ENCODE data around the gene FAM83G. TPM values are rescaled to one million over a fixed set of nuclear protein-coding genes. Genes with fewer than 3 reads are reported as not detected.

The FAM83G gene
- total RNA-seq, 1 experiment from 2014 or later = 24.3 TPM

- H3K4me1 Mint-ChIP-seq (ENCODE audit: low read depth, unreplicated experiment) = no peaks in the 10 kb centered on the region
- Histone ChIP-seq H3K4me1 (peaks cover 11% of the 10 kb centered on the region; the same call in 1 of the 2 replicates), H3K36me3 (ENCODE audit: control insufficient read depth, insufficient read depth, low read length) (peaks cover 1% of the 10 kb centered on the region), H3K4me3 (ENCODE audit: low read depth, low read length) (no peak overlapping the region), H3K27me3 (replicated peaks; ENCODE audit: control insufficient read depth, insufficient read depth, low read length) (no peaks in the 10 kb centered on the region), H3K9me3 (no peaks in the 10 kb centered on the region)
- no TSS peak for BruUV-seq (replicated peaks)
- no peak overlapping the region for H3K27ac Mint-ChIP-seq (ENCODE audit: unreplicated experiment)
- no peaks in the 10 kb centered on the region for H3K27me3 Mint-ChIP-seq (ENCODE audit: insufficient read depth, unreplicated experiment)
- CTCF ChIA-PET = no interaction called here
- no peak for DNase-seq
- POLR2A ChIA-PET = no interaction called here
- H3K36me3 Mint-ChIP-seq (ENCODE audit: insufficient read depth, unreplicated experiment) = peaks cover 44% of the 10 kb centered on the region
- no peak for TF ChIP-seq CTCF (IDR thresholded peaks at IDR 0.05; ENCODE audit: insufficient read depth in 1 of 2, low read depth in 1 of 2, low read length in 1 of 2, severe bottlenecking in 1 of 2, unreplicated experiment in 1 of 2)
- no peak overlapping the region for H3K4me3 Mint-ChIP-seq (ENCODE audit: unreplicated experiment)
- no peaks in the 10 kb centered on the region for H3K9me3 Mint-ChIP-seq (ENCODE audit: unreplicated experiment)
- intact Hi-C loops (cut with micrococcal nuclease; ENCODE audit: unreplicated experiment) = no loop called here
Measured at GRCh38 chr17:18978655-18979054, 25.9 kb downstream of the FAM83G start.

GRCh38 chr17:18978050-18978449, 26.5 kb downstream of the FAM83G start:
- peaks cover 1% of the 10 kb centered on the region for H3K36me3 ChIP-seq (ENCODE audit: control insufficient read depth, insufficient read depth, low read length)
- no peak overlapping the region for H3K27ac Mint-ChIP-seq (ENCODE audit: unreplicated experiment)
- H3K27me3 Mint-ChIP-seq (ENCODE audit: insufficient read depth, unreplicated experiment) = no peaks in the 10 kb centered on the region
- no peak overlapping the region for H3K4me3 Mint-ChIP-seq (ENCODE audit: unreplicated experiment)
- H3K9me3 ChIP-seq = no peaks in the 10 kb centered on the region
- ChIA-PET POLR2A (no interaction called here), CTCF (no interaction called here)
- no TSS peak for BruUV-seq (replicated peaks)
- no peaks in the 10 kb centered on the region for H3K9me3 Mint-ChIP-seq (ENCODE audit: unreplicated experiment)
- H3K4me1 Mint-ChIP-seq (ENCODE audit: low read depth, unreplicated experiment) = no peaks in the 10 kb centered on the region
- H3K36me3 Mint-ChIP-seq (ENCODE audit: insufficient read depth, unreplicated experiment) = peaks cover 49% of the 10 kb centered on the region
- no peak for TF ChIP-seq CTCF (IDR thresholded peaks at IDR 0.05; ENCODE audit: insufficient read depth in 1 of 2, low read depth in 1 of 2, low read length in 1 of 2, severe bottlenecking in 1 of 2, unreplicated experiment in 1 of 2)
- H3K4me3 ChIP-seq (ENCODE audit: low read depth, low read length) = no peak overlapping the region
- intact Hi-C loops (cut with micrococcal nuclease; ENCODE audit: unreplicated experiment) = no loop called here
- DNase-seq = no peak
- H3K4me1 ChIP-seq = peaks cover 11% of the 10 kb centered on the region; the same call in 1 of the 2 replicates
- no peaks in the 10 kb centered on the region for H3K27me3 ChIP-seq (replicated peaks; ENCODE audit: control insufficient read depth, insufficient read depth, low read length)

- no peak overlapping the region for H3K4me3 ChIP-seq (ENCODE audit: low read depth, low read length)
- DNase-seq = no peak
- ChIA-PET CTCF (no interaction called here), POLR2A (no interaction called here)
- H3K9me3 ChIP-seq = no peaks in the 10 kb centered on the region
- TF ChIP-seq CTCF (IDR thresholded peaks at IDR 0.05; ENCODE audit: insufficient read depth in 1 of 2, low read depth in 1 of 2, low read length in 1 of 2, severe bottlenecking in 1 of 2, unreplicated experiment in 1 of 2) = no peak
- TSS peak; percentile 10 for BruUV-seq (replicated peaks)
- Mint-ChIP-seq H3K9me3 (ENCODE audit: unreplicated experiment) (no peaks in the 10 kb centered on the region), H3K4me1 (ENCODE audit: low read depth, unreplicated experiment) (no peaks in the 10 kb centered on the region), H3K4me3 (ENCODE audit: unreplicated experiment) (no peak overlapping the region), H3K27me3 (ENCODE audit: insufficient read depth, unreplicated experiment) (no peaks in the 10 kb centered on the region), H3K27ac (ENCODE audit: unreplicated experiment) (no peak overlapping the region), H3K36me3 (ENCODE audit: insufficient read depth, unreplicated experiment) (peaks cover 53% of the 10 kb centered on the region)
- peaks cover 11% of the 10 kb centered on the region; the same call in 1 of the 2 replicates for H3K4me1 ChIP-seq
- peaks cover 2% of the 10 kb centered on the region for H3K36me3 ChIP-seq (ENCODE audit: control insufficient read depth, insufficient read depth, low read length)
- no peaks in the 10 kb centered on the region for H3K27me3 ChIP-seq (replicated peaks; ENCODE audit: control insufficient read depth, insufficient read depth, low read length)
- intact Hi-C loops (cut with micrococcal nuclease; ENCODE audit: unreplicated experiment) = no loop called here
Measured at GRCh38 chr17:18977646-18978045, 26.9 kb downstream of the FAM83G start.

Data from Caco-2 (cell line).